Lung microvascular endothelial cell (primary cell): ENCODE measurements around the gene CMC1. TPM values are rescaled to one million over a fixed set of nuclear protein-coding genes. Genes with fewer than 3 reads are reported as not detected.
A peak's percentile ranks its signal among the peaks of the same experiment; 100 is the strongest.
"Not testable (repeated sequence)": the region's sequence is repeated elsewhere in the genome, so short reads cannot be mapped to it uniquely, and the experiment has no call there.

Experiments
- DNase-seq, 2 donors: peaks; one replicate each; pipeline versions ENCODE4 v3.0.0 to v3.0.0-alpha.2; 2010; ENCODE audit warnings: low read depth in 2 of 2
- total RNA-seq: library from RNA; depleted of rRNA; stranded (reverse); fragments of >200 nt; gene quantifications from 2 replicates; pipeline ENCODE4 v1.2.1, GENCODE V29; 2014

The CMC1 gene
- total RNA-seq, 1 donor from 2014 or later, result 5.4 TPM

GRCh38 chr3:28243424-28244106, 2.1 kb downstream of the CMC1 start:
- DNase-seq, result no peak

DNA sequence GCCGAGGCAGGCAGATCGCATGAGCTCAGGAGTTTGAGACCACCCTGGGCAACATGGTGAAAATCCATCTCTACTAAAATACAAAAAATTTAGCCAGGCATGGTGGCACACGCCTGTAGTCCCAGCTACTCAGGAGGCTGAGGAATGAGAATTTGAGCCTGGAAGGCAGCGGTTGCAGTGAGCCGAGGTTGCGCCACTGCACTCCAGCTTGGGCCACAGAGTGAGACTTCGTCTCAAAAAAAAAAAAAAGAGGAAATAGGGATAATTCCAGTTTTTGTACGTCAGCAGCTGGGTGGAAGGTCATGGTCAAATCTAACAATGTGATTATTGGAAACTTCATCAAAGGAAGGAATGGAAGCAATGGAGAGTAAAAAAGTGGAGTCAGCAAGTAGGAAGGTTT, 3.1 kb downstream of the CMC1 start:
- DNase-seq, result no peak

DNA sequence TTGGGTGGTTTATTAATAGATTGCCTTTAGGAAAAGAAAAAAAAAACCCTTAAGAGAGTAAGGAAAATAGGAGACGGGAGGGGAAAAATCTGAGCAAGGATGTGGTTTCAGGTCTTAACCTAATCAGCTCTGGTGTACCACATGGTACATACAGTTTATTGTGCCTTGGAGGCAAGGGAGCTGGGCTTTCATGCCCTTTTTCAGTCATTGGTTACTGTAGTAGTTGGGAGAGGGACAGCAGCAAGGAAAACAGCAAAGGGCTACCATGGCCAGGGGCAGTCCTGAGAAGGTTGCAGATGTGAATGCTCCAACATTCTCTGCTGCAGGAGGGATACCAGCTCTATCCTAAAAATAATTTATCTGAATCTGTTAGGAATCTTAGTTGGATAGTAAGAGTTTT, 5.9 kb downstream of the CMC1 start:
- no peak for DNase-seq

DNA sequence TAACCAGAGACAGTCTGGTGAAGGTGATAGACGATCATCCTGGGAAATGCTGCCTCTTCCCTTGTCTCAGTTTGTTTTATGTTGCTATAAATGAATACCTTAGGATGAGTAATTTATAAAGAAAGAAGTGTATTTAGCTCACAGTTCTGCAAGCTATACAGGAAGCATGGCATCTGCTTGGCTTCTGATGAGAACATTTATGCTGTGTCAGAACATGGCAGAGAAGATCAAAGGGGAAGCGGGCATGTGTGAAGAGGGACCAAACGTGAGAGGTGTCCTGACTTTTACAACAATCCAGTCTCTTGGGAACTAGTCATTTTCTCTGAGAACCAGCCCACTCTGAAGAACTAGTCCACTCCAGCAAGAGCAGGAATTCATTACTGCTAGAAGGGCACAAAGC, 9.6 kb downstream of the CMC1 start:
- no peak for DNase-seq

- no peak for DNase-seq
Measured at GRCh38 chr3:28252001-28252431, 10.6 kb downstream of the CMC1 start.

GRCh38 chr3:28253040-28253715, 11.8 kb downstream of the CMC1 start:
- no peak for DNase-seq

GRCh38 chr3:28262001-28262400, 20.6 kb downstream of the CMC1 start:
- no peak for DNase-seq

DNA sequence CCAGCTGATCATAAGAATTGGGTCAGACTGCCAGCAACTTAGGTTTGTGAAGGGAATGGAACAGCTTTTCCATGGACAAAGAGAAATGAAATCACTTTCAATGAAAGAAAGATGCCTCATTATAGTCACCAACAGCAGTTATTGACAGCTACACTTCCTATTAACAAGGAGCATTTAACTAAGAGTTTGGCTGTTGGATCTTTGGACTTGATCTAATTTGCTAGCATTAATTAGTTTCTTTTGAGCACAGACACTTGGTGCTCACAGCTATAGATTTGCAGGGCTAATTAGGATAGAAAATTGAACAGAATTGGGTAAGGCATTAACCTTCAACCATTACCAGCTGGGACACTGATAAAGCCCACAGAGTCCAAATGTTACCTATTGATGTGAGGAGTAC, 24.2 kb downstream of the CMC1 start:
- DNase-seq, result no peak

DNA sequence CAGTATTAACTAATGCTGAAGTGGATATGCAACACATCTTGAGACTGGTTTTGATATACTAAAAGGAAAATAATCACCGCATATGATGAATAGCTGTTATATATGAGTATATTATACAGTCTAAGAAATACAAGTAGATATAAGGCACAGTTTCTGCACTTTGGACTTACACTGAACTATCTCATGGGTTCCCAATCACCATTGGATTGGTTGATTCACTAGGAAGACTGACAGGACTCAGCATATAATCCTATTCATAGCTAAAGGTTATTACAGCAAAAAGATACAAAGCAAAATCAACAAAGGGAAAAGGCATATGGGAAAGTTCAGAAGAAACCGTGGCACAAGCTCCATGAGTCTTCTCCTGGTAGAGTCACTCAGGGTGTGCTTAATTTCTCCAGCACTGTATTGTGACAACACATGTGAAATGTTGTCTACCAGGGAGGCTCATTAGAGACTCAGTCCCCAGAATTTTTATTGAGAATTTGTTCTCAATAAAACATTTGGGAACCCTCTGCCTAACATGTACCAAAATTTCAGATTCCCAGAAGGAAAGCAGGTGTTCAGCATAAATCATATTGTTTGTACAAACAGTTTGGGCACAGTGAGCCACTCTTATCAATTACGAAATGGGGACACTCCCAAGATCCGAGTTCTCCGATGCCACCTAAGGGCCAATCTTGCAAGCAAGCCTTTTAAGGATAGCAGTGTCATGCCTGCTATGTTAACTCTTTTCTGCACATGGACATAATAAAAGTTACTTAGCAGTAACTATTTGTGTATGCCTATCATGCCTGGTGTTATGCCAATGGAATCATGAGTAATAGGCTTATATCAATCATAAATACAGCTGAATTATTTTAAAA, 26.8 kb downstream of the CMC1 start:
- DNase-seq, result peak in 1 of 2 donors; percentile 2

DNA sequence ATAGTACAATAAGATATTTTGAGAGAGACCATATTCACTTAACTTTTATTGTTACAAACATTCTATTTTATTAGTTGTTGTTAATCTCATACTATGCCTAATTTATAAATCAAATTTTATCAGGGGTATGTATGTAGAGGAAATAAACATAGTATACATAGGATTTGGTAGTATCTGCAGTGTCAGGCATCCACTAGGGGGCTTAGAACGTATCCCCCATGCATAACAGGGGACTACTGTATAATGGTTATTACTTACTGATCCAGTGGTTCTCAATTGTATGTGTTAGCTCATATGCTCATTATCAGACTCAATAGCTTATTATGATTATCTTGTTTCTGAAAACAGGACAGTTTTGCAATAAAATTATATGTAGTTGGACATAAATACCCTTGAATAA, 27.6 kb downstream of the CMC1 start:
- DNase-seq, result no peak

- DNase-seq, result not testable (repeated sequence)
Measured at GRCh38 chr3:28269884-28270283, 28.5 kb downstream of the CMC1 start.

DNA sequence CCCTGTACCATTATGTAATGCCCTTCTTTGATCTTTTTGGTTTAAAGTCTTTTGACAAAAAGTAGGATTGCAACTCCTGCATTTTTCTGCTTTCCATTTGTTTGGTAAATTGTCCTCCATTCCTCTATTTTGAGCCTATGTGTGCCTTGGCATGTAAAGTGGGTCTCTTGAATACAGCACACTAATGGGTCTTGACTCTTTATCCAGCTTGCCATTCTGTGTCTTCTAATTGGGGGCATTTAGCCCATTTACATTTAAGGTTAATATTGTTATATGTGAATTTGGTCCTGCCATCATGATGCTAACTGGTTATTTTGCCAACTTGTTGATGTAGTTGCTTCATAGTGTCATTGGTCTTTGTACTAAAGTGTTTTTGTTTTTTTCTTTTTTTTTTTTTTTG, 32.4 kb downstream of the CMC1 start:
- no peak for DNase-seq

- no peak for DNase-seq
Measured at GRCh38 chr3:28278918-28279317, 37.5 kb downstream of the CMC1 start.

DNA sequence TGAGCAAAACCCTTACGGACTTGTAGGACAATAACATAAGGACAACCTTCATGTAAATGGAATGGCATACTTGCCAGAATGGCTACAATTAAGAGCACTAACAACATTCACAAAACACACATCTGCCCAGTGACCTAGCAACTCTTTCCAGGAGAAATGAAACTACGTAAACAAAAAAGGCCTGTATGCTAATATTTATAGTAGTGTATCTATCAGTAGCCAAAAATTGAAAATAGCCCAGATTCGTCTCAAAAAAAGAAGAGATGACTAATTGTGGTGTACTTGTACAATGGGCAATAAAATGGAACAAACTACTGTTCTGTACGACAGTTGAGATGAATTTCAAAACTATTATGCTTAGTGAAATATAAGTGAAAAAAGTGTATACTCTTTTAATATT, 38.4 kb downstream of the CMC1 start:
- peak in 1 of 2 donors; percentile 11 for DNase-seq

GRCh38 chr3:28280781-28281180, 39.4 kb downstream of the CMC1 start:
- no peak for DNase-seq

DNA sequence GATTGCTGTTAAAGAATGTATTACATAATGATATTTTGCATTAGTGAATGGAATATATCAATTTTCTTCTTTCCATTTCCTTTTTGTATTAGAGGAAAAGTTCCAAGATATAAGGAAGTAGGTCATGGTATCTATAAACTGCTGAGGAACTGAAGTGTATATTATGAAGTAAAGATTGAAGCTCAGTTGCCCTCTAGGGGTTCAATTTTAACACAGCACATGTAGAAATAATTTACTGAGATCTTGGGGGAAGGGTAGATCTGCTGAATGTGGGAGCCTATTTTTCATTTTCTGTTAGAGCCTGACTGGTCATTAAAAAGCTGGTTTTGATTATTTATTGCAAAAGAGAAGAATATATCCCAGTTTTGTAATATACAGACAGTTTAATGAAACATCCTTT, 45.2 kb downstream of the CMC1 start:
- peak; percentile 40 to 45 for DNase-seq

- no peak for DNase-seq
Measured at GRCh38 chr3:28287046-28287445, 45.6 kb downstream of the CMC1 start.

GRCh38 chr3:28290863-28291300, 49.5 kb downstream of the CMC1 start:
- DNase-seq, result no peak

GRCh38 chr3:28291577-28291976, 50.2 kb downstream of the CMC1 start:
- no peak for DNase-seq

GRCh38 chr3:28292622-28293021, 51.2 kb downstream of the CMC1 start:
- no peak for DNase-seq

DNA sequence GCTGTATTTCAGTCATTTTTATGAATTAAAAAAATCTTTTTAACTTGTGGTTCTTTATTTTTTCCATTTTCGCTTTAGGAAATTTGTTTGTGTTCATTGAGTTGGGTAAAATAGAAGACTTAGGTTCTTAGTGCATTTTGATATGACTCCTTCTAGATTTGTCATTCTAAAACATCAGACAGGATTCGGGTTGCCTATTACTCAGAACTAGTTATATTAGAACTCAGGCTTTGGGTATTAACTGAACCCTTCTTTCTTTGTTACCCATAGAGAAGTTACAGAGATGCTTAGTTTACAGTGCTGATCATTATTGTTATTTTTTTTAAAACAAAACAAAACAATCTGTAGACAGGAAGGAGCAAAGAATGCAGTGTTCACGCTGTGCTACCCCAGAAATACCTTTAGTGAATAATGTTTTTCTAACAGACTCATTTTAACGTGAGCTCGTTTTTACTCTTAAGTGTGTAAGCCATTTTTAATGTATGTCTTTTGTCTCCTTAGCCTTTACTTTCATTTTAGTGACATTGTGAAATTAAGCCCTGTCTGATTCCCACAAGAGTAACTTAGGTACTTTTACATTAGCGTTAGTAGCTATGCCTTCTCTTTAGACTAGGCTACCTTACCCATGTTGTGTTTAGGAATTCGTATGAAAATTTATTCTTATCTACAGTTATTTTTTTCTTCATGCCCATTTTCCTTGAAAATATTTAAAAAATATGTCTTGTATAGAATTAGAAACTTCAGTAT, 53.4 kb downstream of the CMC1 start:
- DNase-seq, result peak; percentile 9 to 19
